Mesothelial cell of epicardium (in vitro differentiated cells): ENCODE results near the gene ATP11C. TPM values are rescaled to one million over a fixed set of nuclear protein-coding genes. Genes with fewer than 3 reads are reported as not detected.

Experiments used
- DNase-seq, 2 experiments: peaks; one replicate each; pipeline ENCODE4 v3.0.0; 2021; ENCODE audit warnings: low spot score in 2 of 2; ENCODE audit not compliant: unreplicated experiment in 2 of 2
- H3K27ac Mint-ChIP-seq: 2 replicates; pipeline ENCODE4 v1.8.0; 2021; ENCODE audit warnings: mixed read lengths
- H3K27me3 Mint-ChIP-seq: 2 replicates; pipeline ENCODE4 v1.8.0; 2021; ENCODE audit warnings: low read depth, mixed read lengths
- H3K36me3 Mint-ChIP-seq: 2 replicates; pipeline ENCODE4 v1.8.0; 2021; ENCODE audit warnings: mixed read lengths
- H3K4me1 Mint-ChIP-seq: 2 replicates; pipeline ENCODE4 v1.8.0; 2021; ENCODE audit warnings: mixed read lengths
- H3K4me3 Mint-ChIP-seq: 2 replicates; pipeline ENCODE4 v1.8.0; 2021; ENCODE audit warnings: mild to moderate bottlenecking, moderate library complexity, mixed read lengths
- H3K9me3 Mint-ChIP-seq: 2 replicates; pipeline ENCODE4 v1.8.0; 2021; ENCODE audit warnings: mixed read lengths
- total RNA-seq: library from RNA; stranded (reverse); gene quantifications from 3 replicates; pipeline ENCODE4 v1.2.1, GENCODE V29; 2021
- TF ChIP-seq, protein P1 (sequence below): fragments of 200-600 bp; sonication (generic); IDR thresholded peaks from one replicate; pipeline ENCODE4 v1.5.0; 2021; ENCODE audit warnings: antibody characterized with exemption; ENCODE audit not compliant: unreplicated experiment

Gene ATP11C
- total RNA-seq = 20.9 to 25.5 TPM (median 22.1 TPM) in 3 replicates

GRCh38 chrX:139932901-139933796 lies at the start of gene ATP11C:
Gene ATP11C, minus strand, starts transcription at chrX:139933053. Its CDS starts 1,011 bp downstream, at chrX:139932042.
- DNase-seq = peak; percentile 56 to 71
- peaks cover 27% of the 10 kb centered on the region for H3K4me1 Mint-ChIP-seq
- H3K36me3 Mint-ChIP-seq = no peaks in the 10 kb centered on the region
- no peaks in the 10 kb centered on the region for H3K9me3 Mint-ChIP-seq
- TF ChIP-seq, protein P1, sequence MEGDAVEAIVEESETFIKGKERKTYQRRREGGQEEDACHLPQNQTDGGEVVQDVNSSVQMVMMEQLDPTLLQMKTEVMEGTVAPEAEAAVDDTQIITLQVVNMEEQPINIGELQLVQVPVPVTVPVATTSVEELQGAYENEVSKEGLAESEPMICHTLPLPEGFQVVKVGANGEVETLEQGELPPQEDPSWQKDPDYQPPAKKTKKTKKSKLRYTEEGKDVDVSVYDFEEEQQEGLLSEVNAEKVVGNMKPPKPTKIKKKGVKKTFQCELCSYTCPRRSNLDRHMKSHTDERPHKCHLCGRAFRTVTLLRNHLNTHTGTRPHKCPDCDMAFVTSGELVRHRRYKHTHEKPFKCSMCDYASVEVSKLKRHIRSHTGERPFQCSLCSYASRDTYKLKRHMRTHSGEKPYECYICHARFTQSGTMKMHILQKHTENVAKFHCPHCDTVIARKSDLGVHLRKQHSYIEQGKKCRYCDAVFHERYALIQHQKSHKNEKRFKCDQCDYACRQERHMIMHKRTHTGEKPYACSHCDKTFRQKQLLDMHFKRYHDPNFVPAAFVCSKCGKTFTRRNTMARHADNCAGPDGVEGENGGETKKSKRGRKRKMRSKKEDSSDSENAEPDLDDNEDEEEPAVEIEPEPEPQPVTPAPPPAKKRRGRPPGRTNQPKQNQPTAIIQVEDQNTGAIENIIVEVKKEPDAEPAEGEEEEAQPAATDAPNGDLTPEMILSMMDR = no peak
- no peaks in the 10 kb centered on the region for H3K27me3 Mint-ChIP-seq
- peak within 1 kb of the TSS; percentile 77 for H3K4me3 Mint-ChIP-seq
- peak within 1 kb of the TSS; percentile 96 for H3K27ac Mint-ChIP-seq

GRCh38 chrX:139974471-139974870 lies 41.6 kb upstream of the ATP11C start:
- Mint-ChIP-seq H3K27ac (no peak overlapping the region), H3K4me1 (no peaks in the 10 kb centered on the region), H3K9me3 (peaks cover 27% of the 10 kb centered on the region), H3K27me3 (peaks cover 31% of the 10 kb centered on the region), H3K36me3 (no peaks in the 10 kb centered on the region), H3K4me3 (no peak overlapping the region)
- no peak for DNase-seq
- TF ChIP-seq, protein P1 = no peak

DNA sequence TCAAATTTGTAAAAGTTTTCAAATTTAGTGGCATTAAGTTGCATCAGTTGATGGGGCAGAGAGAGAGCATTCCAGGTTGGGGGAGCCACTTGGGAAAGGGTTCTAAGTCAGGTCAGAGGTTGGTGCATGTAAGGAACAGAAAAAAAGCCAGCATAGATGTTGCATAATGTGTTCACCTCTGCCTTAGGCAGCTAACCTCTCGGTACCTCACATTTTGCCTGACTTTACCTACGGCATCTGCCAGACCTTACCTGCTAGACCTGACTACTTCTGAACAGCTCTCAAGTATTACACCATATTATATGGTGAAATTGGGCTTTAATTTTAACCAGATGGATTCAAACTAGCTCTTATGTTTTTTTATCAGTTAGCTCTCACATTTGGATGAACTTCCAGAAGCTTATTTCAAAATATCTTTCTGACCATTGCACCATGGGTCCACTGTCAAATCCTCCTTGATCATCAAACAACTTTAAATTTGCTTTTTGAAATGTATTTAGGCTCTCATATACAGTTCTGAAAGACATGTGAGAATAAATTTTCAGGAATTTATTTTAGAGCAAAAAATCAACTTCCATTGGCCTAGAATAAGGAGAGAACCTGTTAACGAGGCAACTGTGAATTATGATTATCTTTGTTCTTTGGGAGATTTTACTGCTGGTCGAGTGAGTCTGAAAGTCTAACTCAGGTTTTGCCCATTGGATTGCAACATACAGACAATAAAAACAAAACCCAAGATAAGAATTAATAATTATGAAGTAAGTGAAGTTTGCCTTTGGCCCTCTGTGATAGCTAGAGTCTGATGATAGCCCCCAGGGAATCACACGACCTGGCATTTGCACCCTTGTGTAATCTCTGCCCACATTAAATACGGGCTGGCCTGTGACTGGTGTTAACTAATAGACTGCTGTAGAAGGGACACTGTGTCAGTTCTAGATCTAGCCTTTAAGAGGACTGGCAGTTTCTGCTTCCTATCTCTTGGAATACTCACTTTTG lies 40.1 kb upstream of the ATP11C start:
- Mint-ChIP-seq H3K9me3 (peaks cover 27% of the 10 kb centered on the region), H3K27ac (no peak overlapping the region), H3K27me3 (peaks cover 34% of the 10 kb centered on the region), H3K4me1 (no peaks in the 10 kb centered on the region), H3K4me3 (no peak overlapping the region), H3K36me3 (no peaks in the 10 kb centered on the region)
- DNase-seq = no peak
- TF ChIP-seq, protein P1 = no peak

DNA sequence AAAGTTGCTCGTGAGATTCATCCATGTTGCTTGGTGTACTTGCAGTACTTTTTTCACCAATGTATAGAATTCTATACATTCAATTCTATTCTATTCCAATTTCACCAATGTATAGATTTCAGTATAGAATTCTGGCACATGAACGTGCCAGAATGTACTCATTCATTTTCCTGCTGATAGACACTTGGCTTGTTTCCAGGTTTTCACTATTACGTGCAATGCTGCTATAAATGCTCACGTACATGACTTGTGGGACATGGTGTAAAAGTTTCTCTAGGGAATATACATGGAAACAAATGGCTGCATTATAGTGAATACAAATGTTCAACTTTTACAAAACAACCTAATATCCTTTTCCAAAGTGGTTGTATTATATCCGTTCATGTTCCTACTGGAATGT lies 39.3 kb upstream of the ATP11C start:
- DNase-seq = no peak
- peaks cover 34% of the 10 kb centered on the region for H3K27me3 Mint-ChIP-seq
- peaks cover 26% of the 10 kb centered on the region for H3K9me3 Mint-ChIP-seq
- no peak overlapping the region for H3K27ac Mint-ChIP-seq
- no peak overlapping the region for H3K4me3 Mint-ChIP-seq
- no peaks in the 10 kb centered on the region for H3K4me1 Mint-ChIP-seq
- TF ChIP-seq, protein P1 = no peak
- H3K36me3 Mint-ChIP-seq = no peaks in the 10 kb centered on the region

- Mint-ChIP-seq H3K4me3 (peak overlapping the region; percentile 56), H3K27ac (no peak overlapping the region), H3K27me3 (peaks cover 34% of the 10 kb centered on the region), H3K4me1 (no peaks in the 10 kb centered on the region), H3K36me3 (no peaks in the 10 kb centered on the region), H3K9me3 (peaks cover 18% of the 10 kb centered on the region)
- no peak for DNase-seq
- TF ChIP-seq, protein P1 = no peak
Measured at GRCh38 chrX:139971394-139971749, 38.5 kb upstream of the ATP11C start.
